ENCODE measurements around the gene ISM1.

ISM1 gene

GRCh38 chr20:13220904-13221297, at the start of gene ISM1:
TSS of gene ISM1 (plus strand) at chr20:13221274. CDS start at chr20:13221777, 503 bp downstream.
- no peak for DNase-seq (ENCODE audit: low read depth)

DNA sequence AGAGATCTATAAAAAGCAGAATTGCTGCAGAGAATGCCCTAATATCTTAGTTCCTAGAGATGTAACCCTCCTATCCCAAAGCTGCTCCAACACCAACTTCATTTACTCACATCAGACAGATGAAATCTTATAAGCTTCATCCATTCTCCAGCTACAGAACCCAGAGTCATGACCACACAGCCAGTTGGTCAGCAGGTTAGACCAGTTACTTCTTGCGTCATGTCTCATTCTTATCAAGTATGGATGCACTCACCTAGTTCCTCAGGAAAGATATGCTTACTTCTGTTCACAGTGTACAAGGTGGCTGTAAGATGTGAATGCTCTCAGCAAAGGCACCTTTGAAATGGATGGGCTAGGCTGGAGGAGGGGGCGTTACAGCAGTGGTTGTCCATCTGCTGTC, 47.9 kb upstream of the ISM1 start:
- DNase-seq (ENCODE audit: low read depth): no peak

GRCh38 chr20:13174402-13174801, 46.7 kb upstream of the ISM1 start:
- no peak for DNase-seq (ENCODE audit: low read depth)

DNA sequence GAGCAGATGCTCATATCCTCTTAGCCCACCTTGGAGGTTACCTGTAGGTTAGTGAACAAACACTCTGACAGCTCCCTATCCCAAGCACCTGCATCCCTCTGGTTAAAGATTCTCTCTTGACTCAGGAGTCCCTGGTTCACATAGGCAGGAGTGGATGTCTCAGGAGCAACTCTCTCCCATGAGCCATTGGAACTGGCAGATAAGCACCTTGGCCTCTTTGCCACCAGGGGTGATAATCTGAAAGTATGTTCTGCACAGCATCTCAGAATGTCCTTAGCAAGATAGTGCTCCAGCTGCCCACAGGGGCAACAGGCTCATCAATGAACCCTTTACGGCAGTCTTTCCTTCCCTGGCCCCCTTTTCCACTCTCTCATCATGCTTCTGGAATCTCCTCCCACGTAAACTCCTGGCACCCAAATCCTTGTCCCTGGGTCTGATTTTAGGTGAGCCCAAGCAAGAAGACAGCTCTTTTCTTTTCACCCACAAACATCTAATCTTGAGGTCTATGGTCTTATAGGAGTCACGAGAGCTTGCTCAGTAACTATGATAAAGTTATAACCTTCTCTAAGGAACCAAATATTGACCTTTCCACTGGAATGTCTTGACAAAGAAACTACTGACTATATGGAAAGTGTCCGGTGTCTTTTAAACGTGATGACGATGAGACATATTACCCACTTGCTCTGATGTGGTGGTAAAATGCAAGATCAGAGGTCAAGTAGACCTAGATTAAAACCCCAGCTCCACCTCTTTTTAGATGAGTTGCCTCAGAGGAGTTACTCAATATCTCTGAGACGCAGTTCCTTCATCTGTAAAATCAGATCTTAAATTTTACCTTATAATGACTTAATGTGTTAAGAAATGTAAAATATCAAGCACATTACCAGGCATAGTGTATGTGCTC, 39.8 kb upstream of the ISM1 start:
- DNase-seq (ENCODE audit: low read depth): no peak

- no peak for DNase-seq (ENCODE audit: low read depth)
Measured at GRCh38 chr20:13183005-13183404, 38.1 kb upstream of the ISM1 start.

- no peak for DNase-seq (ENCODE audit: low read depth)
Measured at GRCh38 chr20:13186043-13186774, 34.9 kb upstream of the ISM1 start.

DNA sequence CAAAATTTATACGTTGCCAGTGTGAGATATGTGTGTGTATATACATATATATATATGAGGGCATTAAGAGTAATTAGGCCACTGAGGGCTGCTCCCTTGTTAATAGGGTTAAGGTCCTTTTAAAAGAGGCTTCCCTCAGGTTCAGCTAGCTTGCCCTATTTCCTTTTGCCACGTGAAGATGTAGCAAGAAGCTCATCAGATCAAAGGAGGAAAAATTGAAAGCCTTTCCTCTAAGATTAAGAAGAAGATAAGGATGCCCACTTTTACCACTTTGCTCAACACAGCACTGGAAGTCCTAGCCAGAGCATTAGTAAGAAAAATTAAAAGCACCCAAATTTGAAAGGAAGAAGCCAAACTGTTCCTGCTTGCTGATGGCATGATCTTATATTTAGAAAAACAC, 33.2 kb upstream of the ISM1 start:
- no peak for DNase-seq (ENCODE audit: low read depth)

- DNase-seq (ENCODE audit: low read depth): no peak
Measured at GRCh38 chr20:13199279-13199678, 21.8 kb upstream of the ISM1 start.

GRCh38 chr20:13200767-13201500, 20.1 kb upstream of the ISM1 start:
- no peak for DNase-seq (ENCODE audit: low read depth)

GRCh38 chr20:13202565-13202964, 18.5 kb upstream of the ISM1 start:
- no peak for DNase-seq (ENCODE audit: low read depth)

DNA sequence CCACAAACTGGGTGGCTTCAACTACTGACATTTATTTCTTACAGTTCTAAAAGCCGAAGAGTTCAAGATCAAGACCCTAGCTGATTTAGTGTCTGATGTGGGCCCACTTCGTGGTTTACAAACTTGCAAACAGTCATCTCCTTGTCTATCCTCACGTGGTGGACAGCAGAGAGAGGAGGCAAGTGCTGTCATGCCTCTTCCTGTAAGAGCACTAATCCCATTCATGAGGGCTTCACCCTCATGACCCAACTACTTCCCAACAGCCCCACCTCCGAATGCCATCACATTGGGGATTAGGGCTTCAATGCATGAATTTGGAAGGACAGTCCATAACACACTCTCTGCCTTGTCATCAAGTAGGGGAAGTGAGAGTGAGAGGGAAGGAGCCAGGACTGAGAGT, 15.6 kb upstream of the ISM1 start:
- DNase-seq (ENCODE audit: low read depth): no peak

DNA sequence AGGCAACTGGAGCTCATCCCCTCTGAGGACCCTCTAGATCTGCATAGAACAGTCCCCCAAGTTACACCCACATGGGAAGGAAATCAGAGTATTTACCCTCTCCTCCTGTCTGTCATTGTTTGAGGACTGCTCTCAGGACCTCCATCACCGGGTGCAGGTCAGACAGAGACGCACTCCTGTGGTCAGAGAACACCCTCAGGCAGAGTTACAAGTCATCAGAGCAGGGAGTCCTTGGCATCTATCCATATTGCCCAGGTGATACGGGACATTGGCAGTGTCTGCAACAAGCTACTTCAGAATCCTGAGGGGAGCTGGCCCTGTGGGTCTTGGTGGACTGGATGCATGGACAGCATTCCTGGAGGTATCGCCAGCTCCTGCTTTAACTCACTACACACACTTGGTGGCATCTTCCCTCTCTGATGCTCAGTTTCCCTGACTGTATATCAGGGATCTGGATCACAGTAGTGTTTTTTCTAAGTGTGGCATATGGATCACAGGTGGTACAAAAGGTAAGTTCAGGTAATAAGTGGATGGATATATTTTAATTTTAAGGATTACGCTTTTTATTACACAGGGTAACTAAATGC, 15.1 kb upstream of the ISM1 start:
- no peak for DNase-seq (ENCODE audit: low read depth)

DNA sequence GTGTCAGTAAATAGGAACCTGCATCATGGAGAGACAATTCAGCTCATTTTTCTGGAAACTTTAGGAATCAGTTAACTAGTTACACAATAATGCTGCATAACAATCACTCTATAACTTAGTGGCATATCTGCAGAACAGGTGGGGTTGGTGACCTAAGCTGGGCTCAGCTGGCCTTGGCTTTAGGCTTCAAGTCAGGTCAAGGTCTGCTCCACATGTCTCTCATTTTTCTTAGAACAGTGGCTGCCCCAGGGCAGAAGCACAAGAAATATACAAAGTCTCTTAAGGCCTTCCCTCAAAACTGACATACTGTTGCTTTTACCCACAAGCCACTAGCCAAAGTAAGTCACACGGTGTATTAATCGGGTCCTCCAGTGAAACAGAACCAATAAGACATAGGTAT, 14.1 kb upstream of the ISM1 start:
- no peak for DNase-seq (ENCODE audit: low read depth)

GRCh38 chr20:13211956-13212618, 9.0 kb upstream of the ISM1 start:
- DNase-seq (ENCODE audit: low read depth): no peak

DNA sequence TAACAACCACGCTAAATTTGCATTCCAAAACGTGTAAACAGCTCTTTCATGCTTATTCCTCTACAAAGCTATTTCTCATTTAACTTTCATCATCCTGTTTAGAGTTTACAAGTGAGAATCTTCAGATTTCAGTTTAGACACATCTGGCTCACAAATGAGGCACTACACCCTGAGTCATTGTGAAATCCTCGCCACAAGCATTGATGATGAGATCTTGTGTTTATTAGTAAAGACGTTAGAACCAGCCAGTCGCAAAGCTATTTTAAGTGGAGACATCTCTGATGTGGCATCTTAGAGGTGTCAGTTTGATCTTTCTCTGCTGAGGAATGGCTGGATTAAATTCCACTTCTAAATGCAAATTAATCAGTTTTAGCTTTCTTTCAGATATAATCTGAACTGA, 8.3 kb upstream of the ISM1 start:
- no peak for DNase-seq (ENCODE audit: low read depth)

GRCh38 chr20:13213335-13213734, 7.7 kb upstream of the ISM1 start:
- no peak for DNase-seq (ENCODE audit: low read depth)

DNA sequence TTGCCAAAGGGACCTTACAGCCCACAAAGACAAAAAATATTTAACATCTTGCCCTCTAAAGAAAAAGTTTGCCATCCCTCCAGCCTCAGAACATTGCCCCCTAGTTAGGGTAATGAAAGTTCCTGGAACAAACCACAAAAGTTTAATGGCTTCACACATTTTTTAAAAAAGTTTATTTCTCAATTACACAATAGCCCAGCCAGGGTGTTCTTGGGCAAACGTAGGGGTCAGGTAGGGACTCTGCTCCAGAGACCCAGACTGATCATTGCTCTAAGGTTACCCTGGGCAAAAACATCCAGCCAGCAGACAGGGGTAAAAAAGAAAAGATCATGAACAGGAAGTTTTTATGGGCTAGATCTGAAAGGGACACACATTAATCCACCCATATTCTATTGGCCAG, 4.5 kb upstream of the ISM1 start:
- no peak for DNase-seq (ENCODE audit: low read depth)

DNA sequence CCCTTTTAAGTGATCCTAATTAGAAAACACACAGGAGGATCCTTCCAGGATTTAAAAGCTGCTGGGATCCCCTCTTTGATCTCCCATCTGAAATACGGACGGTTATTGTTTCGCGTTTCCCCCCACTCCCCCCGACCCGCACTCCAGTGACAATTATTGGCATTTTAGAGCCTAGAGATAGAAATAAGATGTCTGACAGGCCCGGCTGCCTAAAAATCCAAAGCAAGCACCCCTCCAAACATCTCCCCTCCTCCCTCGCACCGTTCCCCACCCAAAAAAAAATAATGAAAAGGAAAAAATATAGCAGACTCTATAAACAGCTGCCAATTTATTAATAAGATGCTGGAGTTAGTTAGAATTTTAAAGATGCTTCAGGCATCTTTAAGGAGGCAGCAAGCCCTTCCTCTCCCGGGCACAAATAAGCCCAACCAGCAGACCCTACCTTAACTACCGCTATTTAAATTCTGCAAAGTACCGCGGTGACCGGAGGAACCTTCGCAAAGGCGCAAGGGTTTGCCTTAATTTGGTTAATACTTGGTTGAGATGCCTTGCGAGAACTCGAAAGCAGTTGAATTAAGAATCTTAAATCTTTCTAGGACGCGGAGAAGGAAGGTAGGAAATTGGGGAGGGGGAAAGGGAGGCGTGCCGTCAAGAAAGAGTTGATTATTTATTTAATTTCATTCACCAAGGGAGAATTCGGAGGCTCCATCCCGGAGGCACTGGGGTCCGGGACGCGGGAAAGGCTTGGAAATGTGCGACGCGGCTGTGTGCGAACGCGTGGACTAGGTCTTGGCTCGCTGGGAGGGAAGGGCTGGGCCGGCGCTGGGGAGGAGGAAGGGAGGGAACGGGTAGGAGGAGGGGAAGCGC, 1.5 kb upstream of the ISM1 start:
- DNase-seq (ENCODE audit: low read depth): no peak

- DNase-seq (ENCODE audit: low read depth): no peak
Measured at GRCh38 chr20:13220194-13220903, 725 bp upstream of the ISM1 start.

DNA sequence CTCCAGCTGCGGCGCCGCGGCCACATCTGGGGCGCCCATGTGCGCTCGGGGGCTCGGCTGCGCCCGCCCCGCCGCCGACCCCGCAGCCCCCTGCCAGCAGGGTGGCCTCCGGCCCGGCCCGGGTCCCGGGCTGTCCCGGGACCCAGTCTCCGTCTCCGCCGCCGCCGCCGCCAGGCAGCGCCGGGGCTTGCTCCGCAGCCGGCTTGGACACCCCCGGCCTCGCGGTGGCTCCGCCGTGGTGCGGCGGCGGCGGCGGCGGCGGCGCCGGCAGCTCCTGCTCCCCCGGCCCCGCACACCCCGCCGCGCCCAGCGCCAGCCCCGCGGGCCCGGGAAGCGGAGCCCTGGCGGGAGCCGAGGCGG, 219 bp downstream of the ISM1 start:
- no peak for DNase-seq (ENCODE audit: low read depth)
